HG02798 (cell line): ENCODE measurements around the gene CCDC187.

Source experiments
- ATAC-seq: cut with Tn5 transposase; IDR thresholded peaks from one replicate; pipeline ENCODE4 v1.9.1; 2021; ENCODE audit warnings: mild to moderate bottlenecking; ENCODE audit not compliant: unreplicated experiment, poor library complexity

CCDC187 gene

GRCh38 chr9:136302527-136302926, 1.4 kb downstream of the CCDC187 start:
- ATAC-seq: no peak

- no peak for ATAC-seq
Observed at GRCh38 chr9:136300866-136301265, 3.0 kb downstream of the CCDC187 start.

- no peak for ATAC-seq
Observed at GRCh38 chr9:136300016-136300545, 3.8 kb downstream of the CCDC187 start.

GRCh38 chr9:136299541-136299940, 4.4 kb downstream of the CCDC187 start:
- ATAC-seq: no peak

- ATAC-seq: no peak
Observed at GRCh38 chr9:136299116-136299515, 4.8 kb downstream of the CCDC187 start.

- no peak for ATAC-seq
Observed at GRCh38 chr9:136297766-136298735, 5.8 kb downstream of the CCDC187 start.

- ATAC-seq: no peak
Observed at GRCh38 chr9:136297016-136297691, 6.7 kb downstream of the CCDC187 start.

- no peak for ATAC-seq
Observed at GRCh38 chr9:136296434-136297015, 7.4 kb downstream of the CCDC187 start.

GRCh38 chr9:136295542-136296433, 8.1 kb downstream of the CCDC187 start:
- no peak for ATAC-seq

- no peak for ATAC-seq
Observed at GRCh38 chr9:136295055-136295454, 8.8 kb downstream of the CCDC187 start.

GRCh38 chr9:136294437-136294836, 9.5 kb downstream of the CCDC187 start:
- ATAC-seq: no peak

- ATAC-seq: no peak
Observed at GRCh38 chr9:136293476-136294077, 10.3 kb downstream of the CCDC187 start.

GRCh38 chr9:136292591-136293448, 11.1 kb downstream of the CCDC187 start:
- ATAC-seq: no peak

GRCh38 chr9:136292026-136292538, 11.8 kb downstream of the CCDC187 start:
- no peak for ATAC-seq

- ATAC-seq: no peak
Observed at GRCh38 chr9:136291306-136292025, 12.4 kb downstream of the CCDC187 start.

GRCh38 chr9:136290508-136291000, 13.3 kb downstream of the CCDC187 start:
- no peak for ATAC-seq

- no peak for ATAC-seq
Observed at GRCh38 chr9:136289651-136290507, 14.0 kb downstream of the CCDC187 start.
